Measurements from ENCODE around the gene CARMIL1. TPM values are rescaled to one million over a fixed set of nuclear protein-coding genes. Genes with fewer than 3 reads are reported as not detected.

CARMIL1 gene
- total and polyA plus RNA-seq, 11 donors, result 2.4 to 9.1 (median 5.3) TPM

DNA sequence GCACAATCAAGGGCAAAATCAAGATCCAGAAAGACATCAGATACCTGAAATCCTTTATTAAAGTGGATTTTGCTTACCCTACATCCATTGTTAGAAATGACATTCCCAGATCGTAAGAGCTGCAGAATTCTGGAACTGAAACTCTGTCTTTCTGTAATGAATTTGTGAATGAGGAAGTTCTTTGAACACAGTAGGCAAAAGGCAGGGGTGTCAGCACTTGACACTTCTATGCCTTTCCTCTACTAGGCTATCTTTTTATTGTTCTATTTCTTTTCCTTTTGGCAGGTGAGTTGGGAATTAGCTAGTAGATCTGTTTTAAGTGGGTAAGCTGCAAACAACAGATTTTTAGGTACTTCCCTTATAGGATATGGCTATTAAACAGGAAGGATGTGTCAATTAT lies 126.3 kb downstream of the CARMIL1 start:
- DNase-seq, result no peak
- intact Hi-C loops (cut with DNase I), result no loop called here

DNA sequence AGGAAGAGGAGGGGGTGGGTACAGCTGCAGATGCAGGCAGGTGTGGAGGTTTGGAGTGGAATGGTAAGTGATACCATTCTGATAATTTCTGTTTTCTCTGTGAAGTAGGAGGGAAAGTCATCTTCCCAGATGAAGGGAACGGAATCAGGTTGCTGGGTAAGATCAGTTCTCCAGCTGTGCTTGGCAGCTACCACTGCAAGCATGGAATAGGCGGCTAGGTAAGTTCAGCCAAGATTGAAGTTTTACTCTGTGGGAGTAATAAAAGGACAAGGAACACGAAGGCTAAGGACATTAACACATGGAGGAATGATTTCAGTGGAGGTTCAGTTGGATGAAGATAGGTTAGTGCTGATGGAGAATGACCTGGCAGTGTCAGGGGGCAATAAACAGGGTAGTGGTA lies 128.3 kb downstream of the CARMIL1 start:
- intact Hi-C loops (cut with DNase I), result no loop called here
- ATAC-seq, result no peak
- peaks cover 0 to 44% (median 10%) of the 10 kb centered on the region in 12 donors for H3K4me1 ChIP-seq
- H3K9me3 ChIP-seq, result no peaks in the 10 kb centered on the region
- TF ChIP-seq, protein P1, sequence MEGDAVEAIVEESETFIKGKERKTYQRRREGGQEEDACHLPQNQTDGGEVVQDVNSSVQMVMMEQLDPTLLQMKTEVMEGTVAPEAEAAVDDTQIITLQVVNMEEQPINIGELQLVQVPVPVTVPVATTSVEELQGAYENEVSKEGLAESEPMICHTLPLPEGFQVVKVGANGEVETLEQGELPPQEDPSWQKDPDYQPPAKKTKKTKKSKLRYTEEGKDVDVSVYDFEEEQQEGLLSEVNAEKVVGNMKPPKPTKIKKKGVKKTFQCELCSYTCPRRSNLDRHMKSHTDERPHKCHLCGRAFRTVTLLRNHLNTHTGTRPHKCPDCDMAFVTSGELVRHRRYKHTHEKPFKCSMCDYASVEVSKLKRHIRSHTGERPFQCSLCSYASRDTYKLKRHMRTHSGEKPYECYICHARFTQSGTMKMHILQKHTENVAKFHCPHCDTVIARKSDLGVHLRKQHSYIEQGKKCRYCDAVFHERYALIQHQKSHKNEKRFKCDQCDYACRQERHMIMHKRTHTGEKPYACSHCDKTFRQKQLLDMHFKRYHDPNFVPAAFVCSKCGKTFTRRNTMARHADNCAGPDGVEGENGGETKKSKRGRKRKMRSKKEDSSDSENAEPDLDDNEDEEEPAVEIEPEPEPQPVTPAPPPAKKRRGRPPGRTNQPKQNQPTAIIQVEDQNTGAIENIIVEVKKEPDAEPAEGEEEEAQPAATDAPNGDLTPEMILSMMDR (IDR thresholded peaks at IDR 0.05), result no peak
- TF ChIP-seq POLR2A (IDR thresholded peaks at IDR 0.05), result no peak
- 77 to 82% (median 79%) methylated on average over 3 of the region's 3 CpGs for WGBS, 4 donors
- H3K27me3 ChIP-seq, result no peaks in the 10 kb centered on the region
- H3K4me3 ChIP-seq, result no peak overlapping the region
- no peak overlapping the region for H3K27ac ChIP-seq
- H3K36me3 ChIP-seq, result no peaks in the 10 kb centered on the region
- no peak for DNase-seq

More for the DNA sequence above, 126.3 kb downstream of the CARMIL1 start:
- Histone ChIP-seq H3K4me1 (peaks cover 0 to 39% (median 10%) of the 10 kb centered on the region in 12 donors), H3K9me3 (no peaks in the 10 kb centered on the region), H3K4me3 (peak overlapping the region in 1 of 12 donors; percentile 31), H3K27ac (peak overlapping the region in 2 of 12 donors; percentile 13 to 74), H3K27me3 (no peaks in the 10 kb centered on the region), H3K36me3 (no peaks in the 10 kb centered on the region)
- ATAC-seq, result no peak
- TF ChIP-seq POLR2A (IDR thresholded peaks at IDR 0.05), result no peak
- TF ChIP-seq, protein P1 (IDR thresholded peaks at IDR 0.05), result no peak
- 51 to 56% (median 55%) methylated on average over 1 of the region's 1 CpG for WGBS, 4 donors

- DNase-seq (no peak), ATAC-seq (no peak)
- intact Hi-C loops (cut with DNase I), result no loop called here
- Histone ChIP-seq H3K4me3 (peak overlapping the region in 1 of 12 donors; percentile 4), H3K4me1 (peaks cover 0 to 49% (median 24%) of the 10 kb centered on the region in 12 donors), H3K27ac (peak overlapping the region in 2 of 12 donors; percentile 11), H3K27me3 (no peaks in the 10 kb centered on the region), H3K36me3 (no peaks in the 10 kb centered on the region), H3K9me3 (no peaks in the 10 kb centered on the region)
- WGBS, 4 donors, result 83 to 90% (median 87%) methylated on average over 1 of the region's 1 CpG
- TF ChIP-seq, protein P1 (IDR thresholded peaks at IDR 0.05), result no peak
- TF ChIP-seq POLR2A (IDR thresholded peaks at IDR 0.05), result no peak
Measured at GRCh38 chr6:25410102-25410501, 130.9 kb downstream of the CARMIL1 start.

GRCh38 chr6:25411316-25411950 lies 132.3 kb downstream of the CARMIL1 start:
- H3K27ac ChIP-seq, result no peak overlapping the region

More at GRCh38 chr6:25411316-25411950, 132.3 kb downstream of the CARMIL1 start:
- 94 to 98% (median 96%) methylated on average over 7 of the region's 7 CpGs for WGBS, 4 donors
- no peak overlapping the region for H3K4me3 ChIP-seq
- intact Hi-C loops (cut with DNase I), result no loop called here
- H3K36me3 ChIP-seq, result no peaks in the 10 kb centered on the region
- H3K27me3 ChIP-seq, result no peaks in the 10 kb centered on the region
- H3K4me1 ChIP-seq, result peaks cover 0 to 43% (median 21%) of the 10 kb centered on the region in 12 donors
- no peak for ATAC-seq
- H3K9me3 ChIP-seq, result no peaks in the 10 kb centered on the region
- no peak for TF ChIP-seq POLR2A (IDR thresholded peaks at IDR 0.05)
- TF ChIP-seq, protein P1 (IDR thresholded peaks at IDR 0.05), result no peak
- no peak for DNase-seq

All from heart left ventricle (tissue), 16 donors.